ENCODE results near the gene BTBD1.
"Not testable (repeated sequence)": the region's sequence is repeated elsewhere in the genome, so short reads cannot be mapped to it uniquely, and the experiment has no call there.

BTBD1 gene

GRCh38 chr15:83092309-83092976 lies 25.4 kb upstream of the BTBD1 start:
- no peak for DNase-seq

- DNase-seq: not testable (repeated sequence)
These were observed 24.9 kb upstream of the BTBD1 start for GRCh38 chr15:83091965-83092308.

DNA sequence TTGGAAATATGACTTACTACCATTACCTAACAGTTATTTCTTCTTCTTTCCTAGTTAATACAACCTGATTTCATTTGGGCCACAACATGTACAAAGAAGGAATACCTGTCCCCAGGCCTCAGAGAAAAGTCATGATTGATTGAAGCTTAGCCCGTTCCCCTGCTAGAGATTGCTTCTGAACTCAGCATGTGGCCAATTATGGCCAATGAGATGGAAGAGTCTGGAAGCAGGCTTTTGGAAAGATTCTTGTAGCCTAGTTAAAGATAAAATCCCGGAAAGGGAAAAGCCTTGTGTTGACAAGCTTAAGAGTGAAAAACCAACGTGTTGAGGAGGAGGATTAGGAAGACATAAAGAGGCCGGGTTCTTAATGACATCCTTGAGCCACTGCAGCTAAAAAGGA lies 23.4 kb upstream of the BTBD1 start:
- DNase-seq: no peak

GRCh38 chr15:83088876-83089275 lies 21.8 kb upstream of the BTBD1 start:
- DNase-seq: no peak

- no peak for DNase-seq
These were observed 20.5 kb upstream of the BTBD1 start for GRCh38 chr15:83087576-83087975.

- DNase-seq: not testable (repeated sequence)
These were observed 19.0 kb upstream of the BTBD1 start for GRCh38 chr15:83085864-83086552.

GRCh38 chr15:83085461-83085860 lies 18.4 kb upstream of the BTBD1 start:
- not testable (repeated sequence) for DNase-seq

DNA sequence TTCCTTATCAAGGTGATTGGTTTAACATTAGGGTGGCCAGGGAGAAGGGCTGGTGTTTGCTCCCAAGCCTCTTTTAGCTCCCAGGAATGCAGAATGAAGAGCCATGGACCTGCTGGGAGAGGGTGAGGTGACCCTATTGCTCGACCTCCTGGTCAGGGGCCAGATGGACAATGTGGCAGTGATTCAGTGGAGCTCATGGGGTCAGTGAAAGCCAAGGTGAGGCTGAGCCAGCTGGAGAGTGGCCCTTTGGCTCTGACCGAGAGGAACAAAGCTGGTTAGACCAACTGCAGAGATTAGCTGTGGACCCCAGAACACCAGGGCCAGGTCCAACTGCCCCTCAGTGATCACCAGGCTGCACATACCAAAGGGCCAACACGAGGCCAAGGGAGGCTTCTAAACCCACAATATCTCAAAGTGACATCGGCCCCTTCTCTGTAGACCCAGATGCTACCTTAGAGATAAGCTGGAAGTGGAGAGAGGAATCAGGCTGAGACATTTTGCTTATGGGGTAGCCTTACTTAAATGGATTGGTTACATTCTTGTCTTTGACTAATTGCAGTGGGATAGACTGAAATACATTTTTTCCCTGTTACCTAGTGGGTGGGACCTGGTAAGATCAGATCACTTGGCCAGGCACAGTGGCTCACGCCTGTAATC lies 15.8 kb upstream of the BTBD1 start:
- no peak for DNase-seq

GRCh38 chr15:83081256-83082014 lies 14.4 kb upstream of the BTBD1 start:
- DNase-seq: no peak

DNA sequence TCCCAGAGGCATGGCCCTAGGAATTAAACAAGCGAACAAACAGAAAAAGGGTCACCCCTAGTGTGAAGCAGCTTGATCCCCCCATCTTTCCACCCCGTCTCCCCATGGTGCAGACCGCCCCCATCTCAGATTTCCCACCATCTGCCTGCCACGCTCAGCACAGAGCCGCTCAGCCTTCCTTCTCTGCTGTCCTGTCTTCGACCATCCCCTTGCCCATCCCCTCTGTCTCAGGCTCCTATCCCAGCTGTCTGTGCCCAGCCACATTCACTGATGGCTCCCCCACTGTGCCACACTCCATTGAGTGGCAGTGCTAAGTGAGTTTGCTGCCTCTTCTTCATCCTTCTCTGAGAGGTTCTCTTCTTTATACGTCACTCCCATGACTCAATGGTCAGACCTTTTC lies 11.7 kb upstream of the BTBD1 start:
- no peak for DNase-seq

DNA sequence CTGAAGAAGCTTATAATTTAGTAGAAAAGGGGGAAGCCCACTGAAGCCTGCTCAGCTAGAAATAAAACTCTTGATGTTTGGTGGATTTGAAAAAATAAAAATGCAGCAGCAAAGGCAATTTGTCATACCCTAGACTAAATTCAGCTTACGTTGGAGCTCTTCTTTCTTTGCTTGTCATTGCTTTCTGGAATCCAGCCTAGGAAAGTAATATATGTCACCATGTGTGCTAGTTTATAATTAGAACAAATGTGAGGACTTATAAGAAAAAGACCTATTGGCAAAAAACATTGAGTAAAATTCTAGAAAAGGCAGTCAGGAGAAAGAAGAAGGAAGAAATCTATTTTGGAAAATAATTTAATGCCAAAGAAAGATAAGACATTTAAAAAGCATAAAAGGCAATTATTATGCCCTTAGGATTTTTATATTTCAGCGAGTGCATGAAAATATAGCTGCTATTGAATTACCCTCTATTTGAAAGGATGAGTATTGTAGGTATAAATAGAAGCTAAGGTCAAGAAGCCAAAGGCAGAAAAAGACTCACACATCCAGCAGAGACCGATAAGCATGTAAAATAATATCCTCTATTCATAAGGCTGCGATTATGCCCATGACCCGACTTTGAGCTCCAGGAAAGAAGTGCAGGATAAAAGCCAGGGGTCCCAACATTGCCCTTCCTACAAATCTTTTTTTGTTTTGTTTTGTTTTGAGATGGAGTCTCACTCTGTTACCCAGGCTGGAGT lies 10.6 kb upstream of the BTBD1 start:
- DNase-seq: no peak

DNA sequence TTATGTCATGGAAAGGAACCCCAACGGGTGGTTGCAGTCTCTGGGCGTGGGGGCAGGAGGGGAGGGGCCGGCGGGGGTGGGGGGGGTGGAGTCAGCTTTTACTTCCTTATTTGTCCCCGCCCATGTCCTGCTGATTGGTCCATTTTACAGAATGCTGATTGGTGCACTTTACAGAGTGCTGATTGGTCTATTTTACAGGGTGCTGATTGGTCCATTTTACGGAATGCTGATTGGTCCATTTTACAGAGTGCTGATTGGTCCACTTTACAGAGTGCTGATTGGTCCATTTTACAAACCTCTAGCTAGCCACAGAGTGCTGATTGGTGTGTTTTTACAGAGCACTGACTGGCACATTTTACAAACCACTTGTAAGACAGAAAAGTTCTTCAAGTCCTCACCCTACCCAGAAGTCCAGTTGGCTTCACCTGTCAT lies 2.2 kb upstream of the BTBD1 start:
- DNase-seq: not testable (repeated sequence)

DNA sequence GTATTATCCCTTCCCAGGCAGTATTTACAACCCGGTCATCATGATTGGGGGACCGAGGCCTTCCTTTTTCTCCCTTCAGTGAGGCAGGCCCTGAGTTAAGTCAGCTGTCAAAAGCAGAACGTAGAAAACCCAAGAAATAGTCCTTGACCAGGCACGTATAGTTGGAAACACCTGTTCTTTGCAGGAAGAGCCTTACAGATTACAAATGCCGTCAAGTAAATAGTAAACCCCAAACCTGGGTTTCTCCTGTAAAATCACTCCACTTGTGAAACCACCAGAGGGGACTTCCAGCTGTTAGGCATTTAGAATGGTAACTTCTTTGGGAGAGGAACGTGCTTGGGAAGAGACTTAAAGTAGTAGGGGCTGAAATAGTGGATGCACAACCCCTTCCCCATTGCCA lies 1.0 kb upstream of the BTBD1 start:
- DNase-seq: no peak

GRCh38 chr15:83067638-83067962 lies 548 bp upstream of the BTBD1 start:
- no peak for DNase-seq

DNA sequence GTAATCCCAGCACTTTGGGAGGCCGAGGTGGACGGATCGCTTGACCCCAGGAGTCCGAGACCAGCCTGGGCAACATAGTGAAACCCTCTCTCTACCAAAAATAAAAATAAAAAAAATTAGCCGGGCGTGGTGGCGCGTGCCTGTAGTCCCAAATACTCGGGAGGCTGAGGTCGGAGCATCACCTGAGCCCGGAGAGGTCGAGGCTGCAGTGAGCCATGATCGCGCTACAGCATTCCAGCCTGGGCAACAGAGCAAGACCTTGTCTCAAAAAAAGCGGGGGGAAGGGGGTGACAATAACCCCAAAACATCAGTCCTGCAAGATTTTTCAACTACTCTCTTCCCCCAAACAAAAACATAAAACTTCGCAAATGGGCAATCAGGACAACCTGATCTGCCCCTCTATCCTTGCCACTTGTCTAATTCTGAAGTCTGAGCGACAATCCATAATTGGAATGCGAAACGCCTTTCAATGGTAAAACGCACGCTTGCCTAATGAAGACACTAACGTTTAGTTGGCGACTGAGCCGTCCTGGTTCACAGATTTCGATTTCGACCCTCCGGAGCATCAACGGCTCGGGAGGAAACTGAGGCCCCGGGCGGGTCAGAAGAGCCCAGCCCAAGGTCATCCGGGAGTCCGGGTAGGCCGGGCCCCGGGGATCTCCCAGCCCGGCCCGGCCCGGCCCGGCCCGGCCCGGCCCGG lies 868 bp downstream of the BTBD1 start:
- DNase-seq: no peak

DNA sequence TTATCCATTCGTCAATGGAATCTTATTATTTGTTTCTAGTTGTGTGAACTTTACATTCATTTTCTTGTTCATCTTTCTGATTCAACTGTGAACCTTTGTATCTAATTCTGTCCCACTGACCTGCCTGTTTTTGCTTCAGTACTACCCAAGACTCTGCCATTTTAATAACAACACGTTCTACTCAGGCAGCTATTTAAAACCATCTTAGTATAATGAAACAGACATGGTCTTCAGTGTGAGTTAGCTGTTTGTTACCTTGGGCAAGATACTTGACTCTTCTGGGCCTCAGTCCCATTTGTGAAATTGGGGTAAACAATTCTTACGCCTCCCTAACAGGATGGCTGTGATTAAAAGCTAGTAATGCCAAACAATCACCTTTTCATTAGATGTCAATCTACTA lies 1.6 kb downstream of the BTBD1 start:
- DNase-seq: no peak

- no peak for DNase-seq
These were observed 2.2 kb downstream of the BTBD1 start for GRCh38 chr15:83064859-83065258.

- DNase-seq: no peak
These were observed 3.5 kb downstream of the BTBD1 start for GRCh38 chr15:83063551-83063950.

GRCh38 chr15:83062768-83063180 lies 4.3 kb downstream of the BTBD1 start:
- DNase-seq: no peak

GRCh38 chr15:83061680-83062079 lies 5.4 kb downstream of the BTBD1 start:
- no peak for DNase-seq

GRCh38 chr15:83057696-83058376 lies 9.2 kb downstream of the BTBD1 start:
- DNase-seq: no peak

GRCh38 chr15:83057002-83057401 lies 10.1 kb downstream of the BTBD1 start:
- no peak for DNase-seq

Measured in GOT3 (cell line).